Nucleus accumbens (tissue), 56 donors: ENCODE measurements around the gene TAS2R19.
"Not testable (repeated sequence)": the region's sequence is repeated elsewhere in the genome, so short reads cannot be mapped to it uniquely, and the experiment has no call there.

Source experiments
- DNase-seq, 56 donors: peaks; one replicate each; lab custom pipeline; 2025; lab: John Stamatoyannopoulos, UW

TAS2R19 gene

GRCh38 chr12:11022520-11022919, at the start of gene TAS2R19:
TSS of gene TAS2R19 (minus strand) at chr12:11022620. CDS start at chr12:11022571, 49 bp downstream.
- DNase-seq = no peak

- DNase-seq = no peak
Observed at GRCh38 chr12:11071414-11071813, 49.0 kb upstream of the TAS2R19 start.

GRCh38 chr12:11070999-11071398, 48.6 kb upstream of the TAS2R19 start:
- no peak for DNase-seq

- no peak for DNase-seq
Observed at GRCh38 chr12:11069854-11070365, 47.5 kb upstream of the TAS2R19 start.

GRCh38 chr12:11067514-11067913, 45.1 kb upstream of the TAS2R19 start:
- DNase-seq = peak in 2 of 56 donors; percentile 1 to 13

- not testable (repeated sequence) for DNase-seq
Observed at GRCh38 chr12:11062194-11062593, 39.8 kb upstream of the TAS2R19 start, which contains the start of gene TAS2R46. TSS of gene TAS2R46 (minus strand) at chr12:11062294. CDS start at chr12:11062294, 0 bp downstream.

GRCh38 chr12:11059784-11060183, 37.4 kb upstream of the TAS2R19 start:
- no peak for DNase-seq

- DNase-seq = no peak
Observed at GRCh38 chr12:11059041-11059440, 36.6 kb upstream of the TAS2R19 start.

GRCh38 chr12:11055306-11055705, 32.9 kb upstream of the TAS2R19 start:
- no peak for DNase-seq

GRCh38 chr12:11049806-11050531, 27.5 kb upstream of the TAS2R19 start:
- not testable (repeated sequence) for DNase-seq

- not testable (repeated sequence) for DNase-seq
Observed at GRCh38 chr12:11041366-11041765, 18.9 kb upstream of the TAS2R19 start.

GRCh38 chr12:11040162-11040561, 17.7 kb upstream of the TAS2R19 start:
- no peak for DNase-seq

GRCh38 chr12:11039171-11039570, 16.8 kb upstream of the TAS2R19 start:
- no peak for DNase-seq

GRCh38 chr12:11033959-11034358, 11.5 kb upstream of the TAS2R19 start:
- DNase-seq = not testable (repeated sequence)

GRCh38 chr12:11031307-11031706, 8.9 kb upstream of the TAS2R19 start, which contains the start of gene TAS2R31:
TSS of gene TAS2R31 (minus strand) at chr12:11031407. CDS start at chr12:11031335, 72 bp downstream.
- DNase-seq = no peak

- no peak for DNase-seq
Observed at GRCh38 chr12:11026118-11026517, 3.7 kb upstream of the TAS2R19 start.

GRCh38 chr12:11023387-11023786, 967 bp upstream of the TAS2R19 start:
- no peak for DNase-seq

- peak in 14 of 56 donors; percentile 2 to 30 (median 12) for DNase-seq
Observed at GRCh38 chr12:11016937-11017336, 5.5 kb downstream of the TAS2R19 start.

- DNase-seq = no peak
Observed at GRCh38 chr12:11015775-11016430, 6.5 kb downstream of the TAS2R19 start.

GRCh38 chr12:11014234-11014633, 8.2 kb downstream of the TAS2R19 start:
- no peak for DNase-seq

GRCh38 chr12:11007608-11008007, 14.8 kb downstream of the TAS2R19 start:
- no peak for DNase-seq

GRCh38 chr12:10998204-10998603, 24.2 kb downstream of the TAS2R19 start, which contains the start of gene TAS2R20:
TSS of gene TAS2R20 (minus strand) at chr12:10998304. CDS start at chr12:10997875, 429 bp downstream.
- no peak for DNase-seq
